HCT116 (cell line): ENCODE data around the gene HTRA2.

Experiments used
- ELF1 ChIP-seq: IDR thresholded peaks from 2 replicates; pipeline ENCODE4 v1.6.1; 2012; ENCODE audit warnings: low read depth, borderline replicate concordance
- POLR2A ChIP-seq: IDR thresholded peaks from 2 replicates; pipeline ENCODE4 v1.7.0; 2011; ENCODE audit warnings: borderline replicate concordance; ENCODE audit not compliant: insufficient read depth, insufficient read length; ENCODE audit errors: extremely low read depth
- POLR2AphosphoS5 ChIP-seq: IDR thresholded peaks from 2 replicates; pipeline ENCODE4 v1.6.1; 2011; ENCODE audit warnings: mild to moderate bottlenecking, low read depth, low read length, moderate library complexity

- TF ChIP-seq POLR2A (no peak), POLR2AphosphoS5 (peak; percentile 21; the same call in 1 of the 2 replicates), ELF1 (no peak)
These were observed 28.2 kb upstream of the HTRA2 start for GRCh38 chr2:74501335-74502071.
